SK-N-MC (cell line): ENCODE measurements around the gene TM6SF1.

Experiments used
- EZH2 ChIP-seq: fragments of 200-600 bp; sonication (generic); IDR thresholded peaks from one replicate; pipeline ENCODE4 v1.6.1; 2017; ENCODE audit warnings: antibody characterized with exemption
- POLR2AphosphoS5 ChIP-seq: IDR thresholded peaks from 2 replicates; pipeline ENCODE4 v1.6.1; 2012; ENCODE audit warnings: mild to moderate bottlenecking, low read depth, low read length, borderline replicate concordance

DNA sequence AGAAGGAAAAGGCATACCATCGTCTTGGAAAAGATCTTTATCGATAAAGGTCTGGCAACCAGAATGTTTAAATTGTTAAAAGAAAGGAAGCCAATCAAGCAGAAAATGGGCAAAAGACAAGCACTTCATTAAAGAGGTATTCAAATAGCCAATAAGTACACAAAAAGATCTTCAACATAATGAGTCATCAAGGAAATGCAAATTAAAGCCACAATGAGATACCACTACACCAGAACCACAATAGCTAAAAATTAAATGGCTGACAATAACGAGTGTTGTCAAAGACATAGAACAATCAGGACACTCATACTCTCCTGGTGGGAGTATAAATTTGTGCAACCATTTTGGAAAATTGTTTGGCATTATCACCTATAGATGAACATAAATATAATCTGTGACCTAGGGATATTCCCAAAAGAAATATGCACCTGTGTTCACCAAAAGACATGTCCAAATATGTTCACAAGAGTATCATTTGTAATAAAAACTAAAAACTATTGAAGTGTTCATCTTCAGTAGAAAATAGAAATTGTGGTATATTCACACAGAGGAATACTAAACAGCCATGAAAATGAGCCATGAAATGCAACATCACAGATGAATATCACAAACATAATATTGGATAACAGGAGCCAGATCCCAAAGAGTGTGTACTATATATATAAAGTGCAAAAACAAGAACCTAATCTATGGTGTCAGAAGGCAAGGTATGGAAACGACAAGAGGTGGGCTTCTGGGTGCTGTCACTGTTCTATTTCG is 26.0 kb upstream of the TM6SF1 start:
- no peak for TF ChIP-seq POLR2AphosphoS5
- TF ChIP-seq EZH2: no peak
